Peyer's patch (tissue), 4 donors: Measurements from ENCODE around the gene ABCA3.

Experiments
- CTCF ChIP-seq, 6 experiments: fragments of 450-650 bp in 4 of 6; fragments of 200-600 bp in 2 of 6; sonication (generic) in 1 of 6; IDR thresholded peaks; one replicate each; pipeline ENCODE4 v1.5.1; 2017 to 2019; ENCODE audit warnings: antibody characterized with exemption in 6 of 6, mild to moderate bottlenecking in 3 of 6, moderate library complexity in 1 of 6
- POLR2A ChIP-seq, 2 donors: fragments of 450-650 bp; IDR thresholded peaks; one replicate each; pipeline ENCODE4 v1.5.1; 2017; ENCODE audit warnings: antibody characterized with exemption in 2 of 2, mild to moderate bottlenecking in 2 of 2, moderate library complexity in 2 of 2

- TF ChIP-seq CTCF (IDR thresholded peaks at IDR 0.05) (no peak), POLR2A (IDR thresholded peaks at IDR 0.05) (no peak)
Observed at GRCh38 chr16:2384426-2384825, 43.9 kb upstream of the ABCA3 start.
